Measurements from ENCODE around the gene SAMD14. TPM values are rescaled to one million over a fixed set of nuclear protein-coding genes. Genes with fewer than 3 reads are reported as not detected.

Gene SAMD14
- total RNA-seq, 2 experiments from 2014 or later = 1.1 to 1.3 TPM

DNA sequence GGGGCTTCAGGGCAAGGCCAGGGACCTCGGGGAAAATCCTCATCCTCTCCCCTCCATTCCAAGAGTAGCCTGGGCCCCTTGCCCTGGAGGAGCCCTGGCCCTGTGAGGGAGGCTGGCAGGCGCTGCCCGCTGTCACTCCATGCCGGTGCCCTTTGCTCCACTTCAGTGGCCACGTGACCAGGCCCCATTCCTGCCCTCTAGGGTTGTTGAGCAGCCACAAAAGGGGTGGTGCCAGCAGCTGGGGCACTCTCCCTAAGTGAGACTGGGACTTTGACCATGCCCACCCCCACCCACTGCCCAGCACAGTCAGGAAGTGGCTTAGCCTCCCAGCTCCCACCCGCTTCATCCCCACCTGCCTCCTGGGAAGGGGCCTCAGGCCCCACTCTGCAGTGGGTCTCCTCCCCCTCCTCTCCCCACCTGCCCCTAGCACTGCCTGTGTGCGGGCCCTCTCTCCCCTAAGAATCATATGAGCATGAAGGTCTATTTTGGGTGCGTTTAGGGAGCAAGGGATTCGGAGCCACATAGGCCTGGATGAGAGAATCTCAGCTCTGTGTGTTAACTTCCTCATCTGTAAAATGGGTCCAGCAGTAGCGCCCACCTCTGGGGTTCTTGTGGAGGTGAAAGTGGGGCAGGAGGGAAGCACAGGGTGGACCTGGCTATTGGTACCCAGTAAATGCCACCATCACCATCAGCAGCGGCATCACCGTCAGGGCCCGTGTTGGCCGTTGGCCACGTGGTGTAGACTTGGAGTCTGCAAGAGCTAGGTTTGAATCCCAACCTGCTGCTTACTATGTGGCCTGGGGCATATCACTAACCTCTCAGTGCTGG, 27.6 kb downstream of the SAMD14 start:
- H3K9me3 Mint-ChIP-seq = no peaks in the 10 kb centered on the region
- CTCF ChIA-PET = interaction anchor here (1.0 to 2.8 kb wide), 5 partner anchors 8 to 75 kb away, joined by 3 to 11 read pairs (median 4); partner anchors contain the start of gene PDK2
- no peaks in the 10 kb centered on the region for H3K36me3 Mint-ChIP-seq (ENCODE audit: low read depth)
- DNase-seq = no peak
- no peak overlapping the region for H3K27ac Mint-ChIP-seq
- H3K4me3 Mint-ChIP-seq = no peak overlapping the region
- intact Hi-C loops (cut with micrococcal nuclease) = no loop called here
- no peaks in the 10 kb centered on the region for H3K27me3 Mint-ChIP-seq (ENCODE audit: low read depth)
- no peaks in the 10 kb centered on the region for H3K4me1 Mint-ChIP-seq (ENCODE audit: low read depth)

DNA sequence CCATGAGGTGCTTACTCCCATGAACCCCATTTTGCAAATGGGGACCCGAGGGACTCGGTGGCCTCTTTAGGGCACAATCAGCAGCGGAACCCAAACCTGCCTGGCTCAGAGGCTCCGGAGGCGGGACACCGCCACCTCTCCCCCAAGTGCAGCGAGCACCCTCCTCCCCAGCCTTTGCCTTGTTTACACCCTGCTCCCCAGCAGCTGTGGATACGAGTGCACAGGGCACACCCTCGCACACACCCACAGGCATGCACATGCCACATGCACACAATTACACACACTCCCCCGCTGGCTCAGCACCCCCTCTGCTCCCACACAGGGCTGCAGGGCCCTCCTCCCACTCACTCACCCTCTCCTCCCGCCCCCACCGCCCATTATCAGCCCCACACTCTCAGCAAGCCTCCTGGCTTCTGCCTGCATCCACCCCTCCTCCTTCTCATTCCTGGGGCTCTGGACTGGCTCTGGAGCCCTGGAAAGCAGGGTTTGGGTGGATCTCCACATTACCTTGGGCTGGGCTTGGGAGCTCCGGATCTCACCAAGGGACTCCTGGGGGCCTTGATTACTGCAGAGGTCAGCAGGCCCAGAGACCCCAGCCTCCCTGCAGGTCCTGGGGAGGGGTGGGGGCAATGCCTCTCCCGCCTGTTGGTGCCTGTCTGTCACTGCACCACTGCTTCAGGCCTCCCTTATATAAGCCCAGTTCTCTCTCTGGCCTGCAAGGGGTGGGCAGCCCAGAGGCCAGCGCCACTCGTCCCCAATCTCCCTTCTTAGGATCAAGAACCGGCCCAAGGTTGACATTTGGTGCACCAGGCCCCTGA, 28.4 kb downstream of the SAMD14 start:
- DNase-seq = no peak
- no peak overlapping the region for H3K4me3 Mint-ChIP-seq
- no peak overlapping the region for H3K27ac Mint-ChIP-seq
- intact Hi-C loops (cut with micrococcal nuclease) = no loop called here
- no peaks in the 10 kb centered on the region for H3K9me3 Mint-ChIP-seq
- no peaks in the 10 kb centered on the region for H3K27me3 Mint-ChIP-seq (ENCODE audit: low read depth)
- H3K36me3 Mint-ChIP-seq (ENCODE audit: low read depth) = no peaks in the 10 kb centered on the region
- peaks cover 2% of the 10 kb centered on the region for H3K4me1 Mint-ChIP-seq (ENCODE audit: low read depth)
- CTCF ChIA-PET = interaction anchor here (1.0 to 2.8 kb wide), 4 partner anchors 7 to 75 kb away, joined by 3 to 11 read pairs (median 7); partner anchors contain the start of gene PDK2

DNA sequence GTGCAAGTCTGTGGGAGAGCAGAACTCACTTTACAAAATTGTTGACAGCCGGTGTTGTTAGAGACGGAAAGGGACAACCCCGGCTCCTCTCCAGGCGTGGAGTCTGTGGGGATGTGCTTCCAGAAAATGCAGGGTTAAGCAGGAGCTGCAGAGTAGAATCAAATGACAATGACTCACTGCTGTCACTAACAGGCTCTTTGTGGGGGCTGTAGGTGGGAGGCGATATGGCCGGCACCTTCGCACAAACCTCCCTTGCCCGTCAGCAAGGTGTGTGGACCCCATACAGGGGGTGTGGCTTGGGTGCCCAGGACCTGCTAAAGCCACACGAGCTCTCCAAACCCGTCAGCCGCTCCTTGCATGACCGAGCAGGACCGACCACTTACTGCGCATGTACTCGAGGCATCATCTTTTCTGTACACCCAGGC, 29.0 kb downstream of the SAMD14 start:
- no peak overlapping the region for H3K4me3 Mint-ChIP-seq
- H3K27me3 Mint-ChIP-seq (ENCODE audit: low read depth) = no peaks in the 10 kb centered on the region
- DNase-seq = no peak
- no peaks in the 10 kb centered on the region for H3K36me3 Mint-ChIP-seq (ENCODE audit: low read depth)
- H3K4me1 Mint-ChIP-seq (ENCODE audit: low read depth) = peaks cover 8% of the 10 kb centered on the region
- H3K9me3 Mint-ChIP-seq = no peaks in the 10 kb centered on the region
- intact Hi-C loops (cut with micrococcal nuclease) = no loop called here
- CTCF ChIA-PET = interaction anchor here (0.6 to 1.8 kb wide), 3 partner anchors 13 to 71 kb away, joined by 3 to 10 read pairs (median 4); no protein-coding TSS in a partner anchor
- H3K27ac Mint-ChIP-seq = no peak overlapping the region

DNA sequence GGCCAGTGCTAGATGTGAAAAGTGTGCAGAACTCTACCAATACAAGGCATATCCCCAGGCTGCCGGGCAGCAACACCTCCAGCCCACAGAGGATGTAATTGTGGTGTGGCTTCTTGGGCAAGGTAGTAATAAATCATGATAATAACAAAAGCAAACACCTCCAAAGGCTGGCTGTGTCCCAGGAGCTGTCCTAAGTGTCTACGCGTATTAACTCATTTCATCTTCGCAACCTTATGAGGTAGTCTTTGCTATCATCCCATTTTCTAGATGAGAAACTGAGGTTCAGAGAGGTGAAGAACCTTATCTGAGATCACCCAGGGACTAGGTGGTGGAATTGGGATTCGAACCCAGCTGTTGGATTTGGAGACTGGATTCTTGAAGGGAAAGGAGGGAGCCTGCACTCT, 29.5 kb downstream of the SAMD14 start:
- Mint-ChIP-seq H3K4me3 (no peak overlapping the region), H3K4me1 (ENCODE audit: low read depth) (peaks cover 12% of the 10 kb centered on the region), H3K36me3 (ENCODE audit: low read depth) (no peaks in the 10 kb centered on the region), H3K9me3 (no peaks in the 10 kb centered on the region), H3K27ac (no peak overlapping the region), H3K27me3 (ENCODE audit: low read depth) (no peaks in the 10 kb centered on the region)
- intact Hi-C loops (cut with micrococcal nuclease) = no loop called here
- no peak for DNase-seq
- CTCF ChIA-PET = interaction anchor here (0.6 to 1.8 kb wide), 5 partner anchors 13 to 70 kb away, joined by 3 to 10 read pairs (median 4); no protein-coding TSS in a partner anchor

DNA sequence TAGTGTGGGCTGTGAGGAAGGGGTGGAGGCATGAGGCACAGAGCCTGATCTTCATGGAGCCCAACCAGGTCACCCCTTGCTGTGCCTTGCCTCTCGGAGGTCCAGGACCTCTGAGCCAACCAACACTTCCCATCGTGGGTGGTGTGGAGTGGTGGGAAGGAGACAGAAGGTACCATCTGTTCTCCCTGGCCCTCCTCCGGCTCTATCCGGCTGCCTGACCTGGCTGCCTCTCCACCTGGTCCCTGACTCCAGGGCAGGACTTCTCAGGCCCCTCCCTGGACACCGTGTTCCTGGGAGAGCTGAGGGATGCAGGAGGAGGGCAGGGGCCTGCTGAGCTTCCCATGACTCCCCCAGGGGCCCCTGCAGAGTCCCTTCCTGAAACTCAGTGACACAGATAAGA, 31.0 kb downstream of the SAMD14 start:
- intact Hi-C loops (cut with micrococcal nuclease) = no loop called here
- CTCF ChIA-PET = interaction anchor here (1.4 to 1.8 kb wide), 2 partner anchors 40 to 198 kb away, joined by 3 to 4 read pairs; no protein-coding TSS in a partner anchor
- Mint-ChIP-seq H3K36me3 (ENCODE audit: low read depth) (no peaks in the 10 kb centered on the region), H3K4me3 (no peak overlapping the region), H3K4me1 (ENCODE audit: low read depth) (peaks cover 16% of the 10 kb centered on the region), H3K9me3 (no peaks in the 10 kb centered on the region), H3K27me3 (ENCODE audit: low read depth) (no peaks in the 10 kb centered on the region), H3K27ac (no peak overlapping the region)
- DNase-seq = no peak

DNA sequence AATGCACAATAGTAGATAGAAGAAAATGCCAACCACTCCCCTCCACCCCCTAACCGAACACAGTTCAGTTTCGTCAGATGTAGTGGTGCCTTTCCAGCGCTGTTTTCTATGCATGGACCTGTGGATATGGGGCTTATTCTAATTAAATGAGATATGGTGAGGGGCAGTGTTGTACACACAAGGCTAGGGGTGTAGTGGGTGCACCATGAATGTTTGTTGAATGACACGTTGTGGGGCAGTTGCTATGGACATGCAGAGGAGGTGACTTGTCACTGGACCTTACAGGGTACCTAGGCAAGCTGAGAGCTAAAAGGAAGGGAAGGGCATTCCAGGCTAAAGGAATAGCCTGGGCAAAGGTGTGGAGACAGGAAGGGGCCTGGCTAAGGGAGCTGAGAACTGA, 31.4 kb downstream of the SAMD14 start:
- CTCF ChIA-PET = interaction anchor here (0.7 to 3.1 kb wide), 3 partner anchors 11 to 198 kb away, joined by 3 to 12 read pairs (median 3); no protein-coding TSS in a partner anchor
- no peaks in the 10 kb centered on the region for H3K27me3 Mint-ChIP-seq (ENCODE audit: low read depth)
- no peak overlapping the region for H3K27ac Mint-ChIP-seq
- H3K4me3 Mint-ChIP-seq = no peak overlapping the region
- intact Hi-C loops (cut with micrococcal nuclease) = no loop called here
- H3K36me3 Mint-ChIP-seq (ENCODE audit: low read depth) = no peaks in the 10 kb centered on the region
- peaks cover 16% of the 10 kb centered on the region for H3K4me1 Mint-ChIP-seq (ENCODE audit: low read depth)
- DNase-seq = no peak
- no peaks in the 10 kb centered on the region for H3K9me3 Mint-ChIP-seq

DNA sequence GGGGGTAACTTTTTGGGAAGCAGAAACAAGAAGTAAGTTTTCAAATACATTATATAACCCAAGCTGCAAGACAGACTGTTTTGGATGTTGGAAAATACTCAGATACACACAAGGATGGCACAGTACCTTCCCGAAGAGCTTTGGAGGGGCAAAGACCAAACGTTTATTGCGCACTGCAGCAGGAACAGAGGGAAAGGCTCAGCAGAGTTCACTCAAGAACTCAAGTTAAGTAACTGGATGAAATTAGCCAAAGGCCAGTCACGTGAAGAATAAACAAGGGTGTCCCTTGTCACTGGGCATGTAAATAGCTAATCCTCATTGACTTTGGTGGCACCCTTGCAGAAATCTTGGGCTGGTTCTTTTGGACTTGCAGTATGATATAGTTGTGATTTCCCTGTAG, 32.0 kb downstream of the SAMD14 start:
- H3K4me3 Mint-ChIP-seq = no peak overlapping the region
- H3K27me3 Mint-ChIP-seq (ENCODE audit: low read depth) = no peaks in the 10 kb centered on the region
- no peak for DNase-seq
- no peaks in the 10 kb centered on the region for H3K36me3 Mint-ChIP-seq (ENCODE audit: low read depth)
- no peaks in the 10 kb centered on the region for H3K9me3 Mint-ChIP-seq
- CTCF ChIA-PET = interaction anchor here (0.7 to 3.1 kb wide), 2 partner anchors 10 to 24 kb away, joined by 3 to 12 read pairs; no protein-coding TSS in a partner anchor
- intact Hi-C loops (cut with micrococcal nuclease) = no loop called here
- H3K4me1 Mint-ChIP-seq (ENCODE audit: low read depth) = peaks cover 16% of the 10 kb centered on the region
- H3K27ac Mint-ChIP-seq = no peak overlapping the region

DNA sequence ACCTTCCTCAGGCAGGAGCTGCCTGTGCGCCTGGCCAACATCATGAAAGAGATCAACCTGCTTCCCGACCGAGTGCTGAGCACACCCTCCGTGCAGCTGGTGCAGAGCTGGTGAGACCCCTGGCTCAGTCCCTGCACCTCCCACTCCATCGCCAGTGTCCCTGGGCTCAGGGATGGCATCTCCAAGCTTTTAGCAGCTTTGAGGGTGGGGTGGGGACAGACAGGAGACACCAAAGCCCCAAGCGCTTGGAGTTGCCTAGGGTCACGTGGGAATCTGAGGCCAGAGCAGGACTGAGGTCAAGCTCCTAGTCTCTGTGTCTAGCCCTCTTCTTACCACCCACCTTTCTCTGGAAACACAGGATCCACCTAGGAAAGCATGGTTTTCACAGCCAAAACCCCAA, 32.5 kb downstream of the SAMD14 start:
- CTCF ChIA-PET = interaction anchor here (0.8 to 3.1 kb wide), 3 partner anchors 10 to 101 kb away, joined by 3 to 12 read pairs (median 4); no protein-coding TSS in a partner anchor
- H3K27me3 Mint-ChIP-seq (ENCODE audit: low read depth) = no peaks in the 10 kb centered on the region
- DNase-seq = no peak
- H3K9me3 Mint-ChIP-seq = no peaks in the 10 kb centered on the region
- no peaks in the 10 kb centered on the region for H3K36me3 Mint-ChIP-seq (ENCODE audit: low read depth)
- H3K4me3 Mint-ChIP-seq = no peak overlapping the region
- intact Hi-C loops (cut with micrococcal nuclease) = no loop called here
- no peak overlapping the region for H3K27ac Mint-ChIP-seq
- peaks cover 16% of the 10 kb centered on the region for H3K4me1 Mint-ChIP-seq (ENCODE audit: low read depth)

DNA sequence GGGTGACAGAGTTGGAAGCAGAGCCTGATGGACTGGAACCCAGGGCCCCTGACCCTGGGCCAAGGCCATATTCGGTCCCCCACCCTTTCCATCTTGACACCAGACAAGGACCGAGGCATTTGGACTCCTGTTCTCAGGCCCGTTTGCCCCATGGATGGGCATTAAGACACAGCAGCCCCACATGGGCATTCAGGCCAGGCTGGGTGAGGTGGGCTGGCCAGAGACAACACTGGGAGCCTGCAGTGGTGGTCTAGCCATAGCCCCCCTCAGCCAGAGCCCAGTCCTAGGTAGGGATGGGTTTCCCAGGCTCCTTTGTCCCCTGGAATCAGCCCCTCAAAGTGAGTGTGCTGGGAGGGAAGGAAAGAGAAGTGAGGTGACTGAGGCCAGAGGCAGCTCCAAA, 33.2 kb downstream of the SAMD14 start:
- H3K36me3 Mint-ChIP-seq (ENCODE audit: low read depth) = no peaks in the 10 kb centered on the region
- DNase-seq = no peak
- CTCF ChIA-PET = interaction anchor here (0.7 to 3.1 kb wide), 4 partner anchors 9 to 143 kb away, joined by 3 to 12 read pairs (median 4); no protein-coding TSS in a partner anchor
- no peaks in the 10 kb centered on the region for H3K9me3 Mint-ChIP-seq
- H3K4me1 Mint-ChIP-seq (ENCODE audit: low read depth) = peaks cover 16% of the 10 kb centered on the region
- intact Hi-C loops (cut with micrococcal nuclease) = no loop called here
- no peaks in the 10 kb centered on the region for H3K27me3 Mint-ChIP-seq (ENCODE audit: low read depth)
- no peak overlapping the region for H3K4me3 Mint-ChIP-seq
- no peak overlapping the region for H3K27ac Mint-ChIP-seq

DNA sequence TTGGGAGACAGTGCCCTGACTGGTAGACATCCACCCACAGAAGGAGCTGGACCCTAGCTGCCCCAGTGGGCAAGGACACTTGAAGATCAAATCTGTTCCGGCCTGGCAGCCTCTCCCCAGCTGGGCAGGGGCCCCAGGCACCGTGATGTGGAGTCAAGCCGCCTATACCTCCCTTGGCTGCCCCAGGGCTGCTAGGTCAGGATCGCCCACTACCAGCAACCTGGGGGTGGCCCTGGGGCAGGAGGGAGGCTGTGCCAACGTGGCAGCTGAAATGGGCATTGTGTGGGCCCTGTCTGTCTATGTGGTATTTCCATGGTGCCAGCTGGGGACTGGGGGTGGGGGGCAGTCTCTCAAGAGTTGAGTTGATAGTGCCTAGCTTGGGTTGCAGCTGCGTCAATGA, 33.9 kb downstream of the SAMD14 start:
- H3K27me3 Mint-ChIP-seq (ENCODE audit: low read depth) = no peaks in the 10 kb centered on the region
- peaks cover 16% of the 10 kb centered on the region for H3K4me1 Mint-ChIP-seq (ENCODE audit: low read depth)
- CTCF ChIA-PET = interaction anchor here (0.7 to 3.1 kb wide), 4 partner anchors 9 to 143 kb away, joined by 3 to 12 read pairs (median 3); no protein-coding TSS in a partner anchor
- no peaks in the 10 kb centered on the region for H3K9me3 Mint-ChIP-seq
- intact Hi-C loops (cut with micrococcal nuclease) = no loop called here
- no peak for DNase-seq
- H3K4me3 Mint-ChIP-seq = peak overlapping the region; percentile 82
- no peaks in the 10 kb centered on the region for H3K36me3 Mint-ChIP-seq (ENCODE audit: low read depth)
- H3K27ac Mint-ChIP-seq = no peak overlapping the region

DNA sequence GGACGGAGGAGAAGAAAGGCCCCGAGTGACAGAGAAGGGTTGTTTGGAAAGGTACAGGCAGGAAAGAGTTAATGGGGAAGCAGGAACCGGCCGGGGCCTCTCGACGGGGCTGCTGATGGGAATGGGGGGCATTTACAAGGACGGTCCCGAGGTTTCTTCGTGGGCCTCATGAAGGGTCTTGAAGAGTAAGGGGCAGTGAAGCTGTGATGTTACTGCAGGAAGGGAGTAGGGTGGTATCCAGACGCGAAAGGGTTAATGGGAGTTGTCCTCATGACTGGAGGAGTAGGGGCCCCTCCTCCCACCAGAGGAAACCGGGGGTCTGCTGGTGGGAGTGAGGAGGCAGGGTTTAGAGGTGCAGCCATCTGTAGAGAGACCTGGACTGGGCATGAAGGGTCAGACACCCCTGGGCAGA, 34.3 kb downstream of the SAMD14 start:
- no peaks in the 10 kb centered on the region for H3K9me3 Mint-ChIP-seq
- H3K36me3 Mint-ChIP-seq (ENCODE audit: low read depth) = no peaks in the 10 kb centered on the region
- intact Hi-C loops (cut with micrococcal nuclease) = loop anchor here (1.0 to 2.0 kb wide), 4 partner anchors 39 to 69 kb away; partner anchors contain the start of gene ITGA3
- CTCF ChIA-PET = interaction anchor here (0.9 to 3.1 kb wide), 2 partner anchors 8 to 21 kb away, joined by 3 to 12 read pairs; no protein-coding TSS in a partner anchor
- no peaks in the 10 kb centered on the region for H3K27me3 Mint-ChIP-seq (ENCODE audit: low read depth)
- peak overlapping the region; percentile 82 for H3K4me3 Mint-ChIP-seq
- DNase-seq = no peak
- H3K4me1 Mint-ChIP-seq (ENCODE audit: low read depth) = peaks cover 16% of the 10 kb centered on the region
- H3K27ac Mint-ChIP-seq = peak overlapping the region; percentile 55
